HCT116 (cell line): Measurements from ENCODE around the gene EXOC4. TPM values are rescaled to one million over a fixed set of nuclear protein-coding genes. Genes with fewer than 3 reads are reported as not detected.

Experiments used
- ATAC-seq: fragments of 200-7000 bp; cut with Tn5 transposase; 2 replicates; pipeline ENCODE4 v1.9.1; 2020; ENCODE audit warnings: mild to moderate bottlenecking, moderate library complexity
- BruUV-seq: library from RNA; stranded (reverse); fragments of 400-500 nt; replicated peaks from 2 replicates; lab custom pipeline; 2021; lab: Mats Ljungman, UMichigan
- CTCF ChIA-PET: fragments of 300-600 bp; sonication (Branson Sonifier 250); formaldehyde crosslinking; loops from one replicate; lab custom pipeline; 2021; ENCODE audit warnings: antibody characterized with exemption; lab: Charles Lee
- POLR2A ChIA-PET: fragments of 300-600, 350-600 bp; sonication (Branson Sonifier 250); formaldehyde crosslinking; loops from one replicate; lab custom pipeline; 2021; ENCODE audit warnings: antibody characterized with exemption; lab: Charles Lee
- RAD21 ChIA-PET, 2 experiments: fragments of 300-600 bp; sonication (Branson Sonifier 250); formaldehyde crosslinking; loops; one replicate each; lab custom pipeline; 2023; ENCODE audit warnings: low total read pairs in 2 of 2; ENCODE audit not compliant: uncharacterized antibody in 2 of 2, unreplicated experiment in 2 of 2, low non-redundant PET in 1 of 2; lab: Charles Lee
- DNase-seq: peaks from one replicate; pipeline ENCODE4 v3.0.0-alpha.2; 2010; ENCODE audit warnings: low read depth, low spot score
- H2AFZ ChIP-seq: fragments of 200-600 bp; shearing (Covaris generic), sonication (generic); 2 replicates; pipeline ENCODE4 v1.6.1; 2017; ENCODE audit warnings: low read depth, mixed run types, mixed read lengths, antibody characterized with exemption, low read length; ENCODE audit not compliant: poor library complexity, severe bottlenecking
- H3K27ac ChIP-seq: 2 replicates; pipeline ENCODE4 v1.5.1; 2012; ENCODE audit warnings: low read depth, low read length
- H3K27me3 ChIP-seq: fragments of 200-600 bp; sonication (generic); 2 replicates; pipeline ENCODE4 v1.6.1; 2016; ENCODE audit warnings: mixed run types, low read length, mixed read lengths; ENCODE audit not compliant: insufficient read depth
- H3K36me3 ChIP-seq, 2 experiments: fragments of 200-500 bp in 1 of 2; fragments of 200-600 bp in 1 of 2; sonication (Bioruptor generic) in 1 of 2; sonication (generic) in 1 of 2; 2 replicates each; pipeline versions ENCODE4 v1.5.1 to v1.6.1; 2014 to 2016; ENCODE audit warnings: low read length in 2 of 2, inconsistent platforms in 1 of 2, mixed read lengths in 1 of 2, mixed run types in 1 of 2; ENCODE audit not compliant: insufficient read depth in 2 of 2, control insufficient read depth in 1 of 2
- H3K4me1 ChIP-seq, 2 experiments: fragments of 200-600 bp in 1 of 2; sonication (generic) in 1 of 2; 2 replicates each; pipeline versions ENCODE4 v1.5.1 to v1.6.1; 2012 to 2017; ENCODE audit warnings: low read length in 2 of 2, inconsistent platforms in 1 of 2, mild to moderate bottlenecking in 1 of 2, mixed read lengths in 1 of 2, mixed run types in 1 of 2, moderate library complexity in 1 of 2; ENCODE audit not compliant: insufficient read depth in 2 of 2, control insufficient read depth in 1 of 2
- H3K4me2 ChIP-seq: fragments of 200-600 bp; sonication (generic); 2 replicates; pipeline ENCODE4 v1.6.1; 2017; ENCODE audit warnings: mixed run types, low read length, mixed read lengths
- H3K4me3 ChIP-seq, 2 experiments: fragments of 200-600 bp in 1 of 2; sonication (generic) in 1 of 2; replicated peaks in 1 of 2; 2 replicates each; pipeline ENCODE4 v1.5.1; 2011 to 2016; ENCODE audit warnings: low read length in 2 of 2, control low read depth in 1 of 2, low read depth in 1 of 2, mild to moderate bottlenecking in 1 of 2, mixed read lengths in 1 of 2, mixed run types in 1 of 2
- H3K79me2 ChIP-seq: fragments of 200-600 bp; sonication (generic); 2 replicates; pipeline ENCODE4 v1.6.1; 2017; ENCODE audit warnings: mild to moderate bottlenecking, mixed run types, low read length, moderate library complexity, mixed read lengths; ENCODE audit not compliant: insufficient read depth
- H3K9ac ChIP-seq: fragments of 200-600 bp; sonication (generic); 2 replicates; pipeline ENCODE4 v1.6.1; 2016; ENCODE audit warnings: low read length, mixed read lengths
- H3K9me2 ChIP-seq: fragments of 200-600 bp; sonication (generic), shearing (Covaris generic); 2 replicates; pipeline ENCODE4 v1.6.1; 2017; ENCODE audit warnings: mixed run types, mild to moderate bottlenecking, moderate library complexity; ENCODE audit not compliant: insufficient read depth
- H3K9me3 ChIP-seq, 2 experiments: fragments of 200-500 bp in 1 of 2; fragments of 200-600 bp in 1 of 2; sonication (Bioruptor generic) in 1 of 2; sonication (generic) in 1 of 2; 2 replicates each; pipeline ENCODE4 v1.6.1; 2014 to 2017; ENCODE audit warnings: low read length in 2 of 2, mixed read lengths in 2 of 2, inconsistent platforms in 1 of 2, low read depth in 1 of 2, mild to moderate bottlenecking in 1 of 2, mixed run types in 1 of 2, moderate library complexity in 1 of 2; ENCODE audit not compliant: control insufficient read depth in 1 of 2, insufficient read depth in 1 of 2
- H4K20me1 ChIP-seq: fragments of 200-600 bp; sonication (generic), shearing (Covaris generic); 2 replicates; pipeline ENCODE4 v1.6.1; 2017; ENCODE audit warnings: mixed run types, mild to moderate bottlenecking, moderate library complexity; ENCODE audit not compliant: insufficient read depth
- ATF3 ChIP-seq: IDR thresholded peaks from 2 replicates; pipeline ENCODE4 v1.6.1; 2012
- CTCF ChIP-seq, 3 experiments: fragments of 200-600 bp in 1 of 3; sonication (generic) in 1 of 3; IDR thresholded peaks in 2 of 3; conservative IDR thresholded peaks in 1 of 3; 2 replicates each; pipeline ENCODE4 v1.5.1; 2012 to 2017; ENCODE audit warnings: low read depth in 2 of 3, low read length in 2 of 3, antibody characterized with exemption in 1 of 3, borderline replicate concordance in 1 of 3, control low read depth in 1 of 3, mild to moderate bottlenecking in 1 of 3, mixed read lengths in 1 of 3, mixed run types in 1 of 3, moderate library complexity in 1 of 3; ENCODE audit not compliant: insufficient read depth in 1 of 3
- EZH2 ChIP-seq: fragments of 200-600 bp; sonication (generic); IDR thresholded peaks from 2 replicates; pipeline ENCODE4 v1.6.1; 2017; ENCODE audit warnings: antibody characterized with exemption, mixed run types
- MAX ChIP-seq: IDR thresholded peaks from 2 replicates; pipeline ENCODE4 v1.6.1; 2012
- REST ChIP-seq: IDR thresholded peaks from 2 replicates; pipeline ENCODE4 v1.6.1; 2012; ENCODE audit warnings: low read depth
- SIN3A ChIP-seq: IDR thresholded peaks from 2 replicates; pipeline ENCODE4 v1.6.1; 2012; ENCODE audit warnings: low read depth
- SP1 ChIP-seq: IDR thresholded peaks from 2 replicates; pipeline ENCODE4 v1.6.1; 2012; ENCODE audit warnings: low read depth
- TCF7L2 ChIP-seq: IDR thresholded peaks from 2 replicates; pipeline ENCODE4 v1.7.0; 2011; ENCODE audit warnings: borderline replicate concordance, inconsistent platforms; ENCODE audit not compliant: insufficient read depth, insufficient read length; ENCODE audit errors: extremely low read depth
- YY1 ChIP-seq: IDR thresholded peaks from 2 replicates; pipeline ENCODE4 v1.6.1; 2011; ENCODE audit warnings: low read length, low read depth, moderate library complexity, mild to moderate bottlenecking; ENCODE audit not compliant: insufficient replicate concordance; ENCODE audit errors: extremely low read depth
- ZNF274 ChIP-seq: fragments of 200-500 bp; sonication (Bioruptor generic); IDR thresholded peaks from 2 replicates; pipeline ENCODE4 v1.6.1; 2014; ENCODE audit warnings: mild to moderate bottlenecking, low read depth, low read length, inconsistent platforms
- intact Hi-C: fragments of 100-400 bp; cut with micrococcal nuclease; formaldehyde crosslinking; loops from 2 replicates; pipeline ENCODE4 v1.10.0; 2022
- total RNA-seq: library from RNA; stranded (reverse); gene quantifications from one replicate; pipeline ENCODE4 v1.2.1, GENCODE V29; 2021; ENCODE audit not compliant: unreplicated experiment

The EXOC4 gene
- total RNA-seq, 1 experiment from 2014 or later: 40.3 TPM

GRCh38 chr7:133294234-133294633, 41.4 kb downstream of the EXOC4 start:
- RAD21 ChIA-PET: no interaction called here
- H3K4me1 ChIP-seq: no peaks in the 10 kb centered on the region
- CTCF ChIA-PET: no interaction called here

GRCh38 chr7:133295484-133295883, 42.6 kb downstream of the EXOC4 start:
- intact Hi-C loops: no loop called here
- Histone ChIP-seq H3K27ac (no peak overlapping the region), H3K79me2 (no peaks in the 10 kb centered on the region; the same call in 1 of the 2 replicates), H3K9me2 (no peaks in the 10 kb centered on the region), H3K9me3 (no peaks in the 10 kb centered on the region), H4K20me1 (no peaks in the 10 kb centered on the region), H3K9ac (no peak overlapping the region), H3K4me2 (no peak overlapping the region), H3K27me3 (no peaks in the 10 kb centered on the region), H3K4me1 (no peaks in the 10 kb centered on the region), H3K4me3 (no peak overlapping the region), H3K36me3 (no peaks in the 10 kb centered on the region), H2AFZ (no peak overlapping the region)
- ChIA-PET POLR2A (no interaction called here), RAD21 (no interaction called here), CTCF (no interaction called here)
- ATAC-seq (no peak), DNase-seq (no peak)
- BruUV-seq: no TSS peak
- TF ChIP-seq REST (no peak), ATF3 (no peak), MAX (no peak), YY1 (no peak), EZH2 (no peak), SIN3A (no peak), ZNF274 (no peak), SP1 (no peak)

More at GRCh38 chr7:133294234-133294633, 41.4 kb downstream of the EXOC4 start:
- no peak overlapping the region for H3K4me3 ChIP-seq
- no peaks in the 10 kb centered on the region for H4K20me1 ChIP-seq
- DNase-seq (no peak), ATAC-seq (no peak)
- H3K4me2 ChIP-seq: no peak overlapping the region
- H3K27ac ChIP-seq: no peak overlapping the region
- POLR2A ChIA-PET: no interaction called here
- H3K79me2 ChIP-seq: no peaks in the 10 kb centered on the region
- intact Hi-C loops: no loop called here
- H3K9ac ChIP-seq: no peak overlapping the region
- no peaks in the 10 kb centered on the region for H3K27me3 ChIP-seq
- H2AFZ ChIP-seq: no peak overlapping the region
- H3K9me2 ChIP-seq: no peaks in the 10 kb centered on the region
- no peaks in the 10 kb centered on the region for H3K36me3 ChIP-seq
- no peak for TF ChIP-seq SIN3A
- no peak for TF ChIP-seq CTCF (IDR thresholded peaks at IDR 0.05 in 2 of 3, conservative IDR thresholded peaks at IDR 0.05 in 1 of 3; ENCODE audit: borderline replicate concordance in 1 of 3, insufficient read depth in 1 of 3, low read depth in 2 of 3, low read length in 2 of 3)
- no peak for TF ChIP-seq TCF7L2
- H3K9me3 ChIP-seq: no peaks in the 10 kb centered on the region
- BruUV-seq: no TSS peak
